HepG2 (cell line): ENCODE measurements around the gene COL18A1. TPM values are rescaled to one million over a fixed set of nuclear protein-coding genes. Genes with fewer than 3 reads are reported as not detected.

ENCODE experiments used
- BHLHE40 ChIP-seq: IDR thresholded peaks from 2 replicates; pipeline ENCODE4 v1.6.1; 2011; ENCODE audit warnings: low read length, improper control_type of control experiment
- HDAC1 ChIP-seq: sonication (generic); formaldehyde crosslinking; IDR thresholded peaks from 2 replicates; pipeline ENCODE4 v1.5.1; 2020; ENCODE audit warnings: mild to moderate bottlenecking, missing genetic modification reagents
- HNF4A ChIP-seq: sonication (generic); formaldehyde crosslinking; IDR thresholded peaks from 2 replicates; pipeline ENCODE4 v1.4.0; 2020; ENCODE audit warnings: missing genetic modification reagents
- MAFK ChIP-seq, 2 experiments: IDR thresholded peaks in 1 of 2; conservative IDR thresholded peaks in 1 of 2; 2 replicates each; pipeline ENCODE4 v1.6.1; 2011; ENCODE audit warnings: improper control_type of control experiment in 2 of 2, low read length in 2 of 2
- RARA ChIP-seq: IDR thresholded peaks from 2 replicates; pipeline ENCODE4 v1.6.1; 2016; ENCODE audit warnings: missing genetic modification reagents, missing compliant biosample characterization
- RFXAP ChIP-seq: sonication (generic); formaldehyde crosslinking; IDR thresholded peaks from 2 replicates; pipeline ENCODE4 v1.4.0; 2020; ENCODE audit warnings: missing genetic modification reagents, borderline replicate concordance
- SALL2 ChIP-seq: sonication (generic); formaldehyde crosslinking; IDR thresholded peaks from 2 replicates; pipeline ENCODE4 v1.8.1; 2023; ENCODE audit warnings: mild to moderate bottlenecking, missing genetic modification reagents, inconsistent platforms
- SMARCC2 ChIP-seq: fragments of 450-650 bp; IDR thresholded peaks from 2 replicates; pipeline ENCODE4 v1.6.1; 2017; ENCODE audit warnings: antibody characterized with exemption, mild to moderate bottlenecking
- SNAI1 ChIP-seq: sonication (generic); formaldehyde crosslinking; IDR thresholded peaks from 2 replicates; pipeline ENCODE4 v1.5.0; 2020; ENCODE audit warnings: mild to moderate bottlenecking, missing genetic modification reagents, borderline replicate concordance
- TFE3 ChIP-seq: IDR thresholded peaks from 2 replicates; pipeline ENCODE4 v1.6.1; 2016
- ZNF224 ChIP-seq: sonication (generic); formaldehyde crosslinking; IDR thresholded peaks from 2 replicates; pipeline ENCODE4 v1.5.0; 2020; ENCODE audit warnings: mild to moderate bottlenecking, missing genetic modification reagents
- ZNF263 ChIP-seq: sonication (generic); formaldehyde crosslinking; IDR thresholded peaks from 2 replicates; pipeline ENCODE4 v1.4.0; 2020; ENCODE audit warnings: missing genetic modification reagents
- ZNF644 ChIP-seq: IDR thresholded peaks from 2 replicates; pipeline ENCODE4 v1.6.1; 2016; ENCODE audit warnings: low read depth
- ZNF7 ChIP-seq: IDR thresholded peaks from 2 replicates; pipeline ENCODE4 v1.6.1; 2016; ENCODE audit warnings: missing biosample characterization, missing genetic modification reagents
- polyA plus RNA-seq, 8 experiments: library from polyadenylated mRNA; depleted of rRNA in 3 of 8; stranded (reverse) in 7 of 8; unstranded in 1 of 8; fragments of >200 nt; fragmentation: Illumina TruSeq in 4 of 8; extraction: Trizol in 4 of 8; gene quantifications; 2 replicates each; pipeline versions ENCODE4 v1.2.1 to v1.2.3, GENCODE V29; 2011 to 2016; ENCODE audit warnings: low read depth in 4 of 8, missing spikeins in 1 of 8, mixed read lengths in 1 of 8; ENCODE audit not compliant: insufficient read depth in 1 of 8
- total RNA-seq, 5 experiments: library from RNA; depleted of rRNA; stranded (reverse); fragments of >200 nt; fragmentation: Illumina TruSeq; extraction: Trizol; gene quantifications; 2 replicates each; pipeline ENCODE4 v1.2.3, GENCODE V29; 2016; ENCODE audit warnings: low read depth in 1 of 5
- TF ChIP-seq, protein P1 (sequence below): sonication (generic); formaldehyde crosslinking; IDR thresholded peaks from 2 replicates; pipeline ENCODE4 v1.5.0; 2020; ENCODE audit warnings: mild to moderate bottlenecking, missing genetic modification reagents
- TF ChIP-seq, protein P2 (sequence below): sonication (generic); formaldehyde crosslinking; IDR thresholded peaks from 2 replicates; pipeline ENCODE4 v1.5.1; 2020; ENCODE audit warnings: mild to moderate bottlenecking, missing genetic modification reagents, borderline replicate concordance

The COL18A1 gene
- total and polyA plus RNA-seq, 2 of the 13 experiments (the other 11 are each of a cell fraction or from before 2014, with no cell fraction given): 79.0 to 102 TPM

DNA sequence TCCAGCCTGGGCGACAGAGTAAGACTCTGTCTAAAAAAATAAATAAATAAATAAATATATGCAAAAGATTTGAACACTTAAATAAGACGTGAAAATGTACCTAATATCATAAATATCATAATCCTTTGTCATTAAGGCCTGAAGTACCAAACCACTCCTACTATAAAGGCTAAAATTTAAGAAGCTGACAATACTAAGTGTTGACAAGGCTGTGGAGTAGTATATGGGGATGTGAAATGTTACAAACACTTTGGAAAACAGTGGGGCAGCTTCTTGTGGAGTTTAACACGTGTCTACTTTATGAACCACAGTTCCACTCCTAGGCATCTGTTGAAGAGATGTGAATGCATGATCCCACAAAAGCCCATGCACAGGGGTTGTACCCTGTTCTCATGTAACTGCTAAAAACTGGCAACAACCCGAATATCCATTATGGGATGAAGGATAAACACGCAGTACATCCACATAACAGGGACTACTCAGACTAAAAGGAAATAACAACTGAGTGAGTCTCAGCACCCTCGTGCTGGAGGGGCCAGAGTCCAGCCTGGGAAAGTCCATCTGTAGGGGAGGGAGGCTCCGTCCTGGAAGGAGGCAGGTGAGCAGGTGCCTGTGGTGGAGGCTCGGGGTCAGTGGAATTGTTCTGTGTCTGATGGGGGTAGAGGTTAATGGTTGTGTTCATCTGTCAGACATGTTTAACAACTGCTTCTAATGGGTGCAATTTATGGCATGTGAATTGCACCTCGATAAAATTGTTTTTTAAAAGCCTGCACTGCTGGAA lies 143.9 kb downstream of the COL18A1 start (continued):
- TF ChIP-seq BHLHE40 (peak; percentile 70), ZNF7 (CRISPR knock-in tag) (peak; percentile 97), RFXAP (CRISPR knock-in tag) (no peak), ZNF263 (CRISPR knock-in tag) (peak; percentile 17; the same call in 1 of the 2 replicates), MAFK (conservative IDR thresholded peaks at IDR 0.05 in 1 of 2, IDR thresholded peaks at IDR 0.05 in 1 of 2; ENCODE audit: low read length in 2 of 2) (no peak), SALL2 (CRISPR knock-in tag) (no peak), HNF4A (CRISPR knock-in tag) (peak; percentile 76), SMARCC2 (no peak), ZNF644 (0 out of 2 replicates have a peak, but pooled peaks have one; percentile 21), HDAC1 (CRISPR knock-in tag) (0 out of 2 replicates have a peak, but pooled peaks have one; percentile 31), SNAI1 (no peak), TFE3 (CRISPR knock-in tag) (peak; percentile 79), RARA (CRISPR knock-in tag) (peak; percentile 31; the same call in 1 of the 2 replicates), ZNF224 (CRISPR knock-in tag) (no peak)
- TF ChIP-seq, protein P1, sequence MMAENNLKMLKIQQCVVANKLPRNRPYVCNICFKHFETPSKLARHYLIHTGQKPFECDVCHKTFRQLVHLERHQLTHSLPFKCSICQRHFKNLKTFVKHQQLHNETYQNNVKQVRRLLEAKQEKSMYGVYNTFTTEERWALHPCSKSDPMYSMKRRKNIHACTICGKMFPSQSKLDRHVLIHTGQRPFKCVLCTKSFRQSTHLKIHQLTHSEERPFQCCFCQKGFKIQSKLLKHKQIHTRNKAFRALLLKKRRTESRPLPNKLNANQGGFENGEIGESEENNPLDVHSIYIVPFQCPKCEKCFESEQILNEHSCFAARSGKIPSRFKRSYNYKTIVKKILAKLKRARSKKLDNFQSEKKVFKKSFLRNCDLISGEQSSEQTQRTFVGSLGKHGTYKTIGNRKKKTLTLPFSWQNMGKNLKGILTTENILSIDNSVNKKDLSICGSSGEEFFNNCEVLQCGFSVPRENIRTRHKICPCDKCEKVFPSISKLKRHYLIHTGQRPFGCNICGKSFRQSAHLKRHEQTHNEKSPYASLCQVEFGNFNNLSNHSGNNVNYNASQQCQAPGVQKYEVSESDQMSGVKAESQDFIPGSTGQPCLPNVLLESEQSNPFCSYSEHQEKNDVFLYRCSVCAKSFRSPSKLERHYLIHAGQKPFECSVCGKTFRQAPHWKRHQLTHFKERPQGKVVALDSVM (CRISPR knock-in tag): peak; percentile 76
- TF ChIP-seq, protein P2, sequence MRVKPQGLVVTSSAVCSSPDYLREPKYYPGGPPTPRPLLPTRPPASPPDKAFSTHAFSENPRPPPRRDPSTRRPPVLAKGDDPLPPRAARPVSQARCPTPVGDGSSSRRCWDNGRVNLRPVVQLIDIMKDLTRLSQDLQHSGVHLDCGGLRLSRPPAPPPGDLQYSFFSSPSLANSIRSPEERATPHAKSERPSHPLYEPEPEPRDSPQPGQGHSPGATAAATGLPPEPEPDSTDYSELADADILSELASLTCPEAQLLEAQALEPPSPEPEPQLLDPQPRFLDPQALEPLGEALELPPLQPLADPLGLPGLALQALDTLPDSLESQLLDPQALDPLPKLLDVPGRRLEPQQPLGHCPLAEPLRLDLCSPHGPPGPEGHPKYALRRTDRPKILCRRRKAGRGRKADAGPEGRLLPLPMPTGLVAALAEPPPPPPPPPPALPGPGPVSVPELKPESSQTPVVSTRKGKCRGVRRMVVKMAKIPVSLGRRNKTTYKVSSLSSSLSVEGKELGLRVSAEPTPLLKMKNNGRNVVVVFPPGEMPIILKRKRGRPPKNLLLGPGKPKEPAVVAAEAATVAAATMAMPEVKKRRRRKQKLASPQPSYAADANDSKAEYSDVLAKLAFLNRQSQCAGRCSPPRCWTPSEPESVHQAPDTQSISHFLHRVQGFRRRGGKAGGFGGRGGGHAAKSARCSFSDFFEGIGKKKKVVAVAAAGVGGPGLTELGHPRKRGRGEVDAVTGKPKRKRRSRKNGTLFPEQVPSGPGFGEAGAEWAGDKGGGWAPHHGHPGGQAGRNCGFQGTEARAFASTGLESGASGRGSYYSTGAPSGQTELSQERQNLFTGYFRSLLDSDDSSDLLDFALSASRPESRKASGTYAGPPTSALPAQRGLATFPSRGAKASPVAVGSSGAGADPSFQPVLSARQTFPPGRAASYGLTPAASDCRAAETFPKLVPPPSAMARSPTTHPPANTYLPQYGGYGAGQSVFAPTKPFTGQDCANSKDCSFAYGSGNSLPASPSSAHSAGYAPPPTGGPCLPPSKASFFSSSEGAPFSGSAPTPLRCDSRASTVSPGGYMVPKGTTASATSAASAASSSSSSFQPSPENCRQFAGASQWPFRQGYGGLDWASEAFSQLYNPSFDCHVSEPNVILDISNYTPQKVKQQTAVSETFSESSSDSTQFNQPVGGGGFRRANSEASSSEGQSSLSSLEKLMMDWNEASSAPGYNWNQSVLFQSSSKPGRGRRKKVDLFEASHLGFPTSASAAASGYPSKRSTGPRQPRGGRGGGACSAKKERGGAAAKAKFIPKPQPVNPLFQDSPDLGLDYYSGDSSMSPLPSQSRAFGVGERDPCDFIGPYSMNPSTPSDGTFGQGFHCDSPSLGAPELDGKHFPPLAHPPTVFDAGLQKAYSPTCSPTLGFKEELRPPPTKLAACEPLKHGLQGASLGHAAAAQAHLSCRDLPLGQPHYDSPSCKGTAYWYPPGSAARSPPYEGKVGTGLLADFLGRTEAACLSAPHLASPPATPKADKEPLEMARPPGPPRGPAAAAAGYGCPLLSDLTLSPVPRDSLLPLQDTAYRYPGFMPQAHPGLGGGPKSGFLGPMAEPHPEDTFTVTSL: peak; percentile 35; the same call in 1 of the 2 replicates
